ENCODE measurements around the gene APOLD1.
"Not testable (repeated sequence)": the region's sequence is repeated elsewhere in the genome, so short reads cannot be mapped to it uniquely, and the experiment has no call there.

APOLD1 gene, protein sequence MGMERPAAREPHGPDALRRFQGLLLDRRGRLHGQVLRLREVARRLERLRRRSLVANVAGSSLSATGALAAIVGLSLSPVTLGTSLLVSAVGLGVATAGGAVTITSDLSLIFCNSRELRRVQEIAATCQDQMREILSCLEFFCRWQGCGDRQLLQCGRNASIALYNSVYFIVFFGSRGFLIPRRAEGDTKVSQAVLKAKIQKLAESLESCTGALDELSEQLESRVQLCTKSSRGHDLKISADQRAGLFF

DNA sequence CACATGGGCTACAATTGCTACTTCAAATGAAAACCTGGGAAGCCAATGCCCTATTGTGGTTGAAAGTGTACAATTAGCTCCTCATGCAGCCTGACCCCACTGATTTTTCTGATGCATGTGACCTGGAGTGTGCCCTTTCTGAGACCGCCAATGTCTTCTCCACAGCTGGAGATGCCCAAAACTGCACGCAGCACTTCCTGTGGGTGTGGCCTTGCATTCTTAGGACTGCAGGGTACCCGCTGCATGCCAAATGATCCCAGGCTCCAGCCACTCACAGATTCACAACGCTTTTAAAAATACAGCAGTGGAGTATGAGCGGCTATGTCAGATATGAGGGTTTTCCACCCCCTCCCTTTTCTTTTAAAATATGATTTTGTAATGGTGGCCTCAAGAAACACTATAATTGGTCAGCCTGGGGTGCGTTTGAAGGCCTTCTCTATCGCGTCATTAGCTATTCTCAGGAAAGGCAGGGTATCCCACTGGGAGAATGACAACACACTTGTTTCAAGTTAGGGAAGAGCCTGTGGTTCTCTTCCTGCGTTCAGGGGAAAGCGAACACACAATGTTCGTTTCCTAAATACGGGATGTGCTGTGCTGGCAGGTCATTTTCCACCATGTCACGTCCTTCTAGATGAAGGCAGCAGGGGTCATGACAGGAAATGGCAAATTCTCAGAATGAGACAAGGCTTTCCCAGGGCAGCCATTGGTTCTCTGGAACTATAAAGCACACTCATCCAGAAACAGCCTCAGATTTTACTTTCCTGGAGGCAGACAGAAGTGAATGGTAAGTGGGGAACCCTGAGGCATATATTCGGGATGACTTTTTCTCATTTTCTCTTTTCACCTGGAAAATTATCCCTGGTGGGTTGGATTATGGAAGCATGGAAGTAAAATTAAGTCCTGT lies at the start of gene APOLD1:
Gene APOLD1 (plus strand): TSS at position 749 of the 904 bp plus-strand sequence. CDS start 33 bp downstream, at position 782.
- Mint-ChIP-seq H3K9me3 (no peaks in the 10 kb centered on the region), H3K36me3 (ENCODE audit: low read depth) (peaks cover 7% of the 10 kb centered on the region), H3K27me3 (ENCODE audit: low read depth) (no peaks in the 10 kb centered on the region), H3K4me3 (peak within 1 kb of the TSS; percentile 74), H3K27ac (peak within 1 kb of the TSS; percentile 36), H3K4me1 (ENCODE audit: low read depth) (peaks cover 39% of the 10 kb centered on the region)
- DNase-seq (ENCODE audit: low spot score) = no peak

DNA sequence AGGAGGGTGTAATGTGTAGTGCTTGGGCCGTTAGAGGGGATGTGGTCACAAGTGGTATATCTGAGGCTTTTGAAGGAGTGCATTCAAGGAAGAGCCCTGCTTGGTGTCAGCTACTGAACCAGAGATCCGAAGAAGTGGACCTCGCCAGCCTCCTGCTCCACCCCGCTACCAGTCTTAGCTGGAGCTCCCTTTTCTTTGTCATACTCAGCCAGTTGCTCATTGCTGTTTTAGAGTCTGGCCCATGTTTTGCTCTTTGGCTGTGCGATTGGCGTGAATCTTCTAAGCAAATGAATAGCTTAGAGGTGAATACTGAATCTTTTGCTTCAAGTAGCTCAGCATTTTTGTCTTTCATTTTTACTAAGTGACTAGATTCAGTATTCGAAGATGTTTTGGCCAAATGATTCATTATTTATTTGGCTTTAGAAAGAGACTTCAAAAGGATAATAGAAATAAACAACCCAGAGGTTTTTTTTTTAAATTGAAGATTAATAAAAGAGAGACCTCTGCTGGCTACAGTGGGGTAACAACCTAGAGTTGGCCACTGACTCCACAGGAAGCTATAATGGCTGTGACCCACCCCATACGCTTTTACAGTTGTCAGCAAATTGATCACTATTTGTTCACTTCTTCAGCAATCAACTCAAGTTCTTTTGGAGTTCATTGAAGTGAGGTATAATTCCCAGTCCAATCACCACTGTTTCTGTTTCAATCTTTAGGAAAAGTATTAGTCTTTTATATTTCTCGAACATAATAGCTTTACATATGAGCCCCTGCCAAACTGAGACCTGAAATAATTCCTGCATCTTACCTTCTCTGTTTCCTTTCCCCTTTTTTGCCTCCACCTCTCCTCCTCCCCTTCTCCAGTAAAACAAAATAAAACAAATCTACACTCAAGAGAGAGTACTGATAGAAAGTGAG lies 48.4 kb upstream of the APOLD1 start:
- Mint-ChIP-seq H3K4me3 (peak overlapping the region; percentile 79), H3K4me1 (ENCODE audit: low read depth) (peaks cover 60% of the 10 kb centered on the region), H3K9me3 (no peaks in the 10 kb centered on the region), H3K36me3 (ENCODE audit: low read depth) (peaks cover 34% of the 10 kb centered on the region), H3K27me3 (ENCODE audit: low read depth) (no peaks in the 10 kb centered on the region), H3K27ac (peak overlapping the region; percentile 93)
- peak; percentile 56 for DNase-seq (ENCODE audit: low spot score)

DNA sequence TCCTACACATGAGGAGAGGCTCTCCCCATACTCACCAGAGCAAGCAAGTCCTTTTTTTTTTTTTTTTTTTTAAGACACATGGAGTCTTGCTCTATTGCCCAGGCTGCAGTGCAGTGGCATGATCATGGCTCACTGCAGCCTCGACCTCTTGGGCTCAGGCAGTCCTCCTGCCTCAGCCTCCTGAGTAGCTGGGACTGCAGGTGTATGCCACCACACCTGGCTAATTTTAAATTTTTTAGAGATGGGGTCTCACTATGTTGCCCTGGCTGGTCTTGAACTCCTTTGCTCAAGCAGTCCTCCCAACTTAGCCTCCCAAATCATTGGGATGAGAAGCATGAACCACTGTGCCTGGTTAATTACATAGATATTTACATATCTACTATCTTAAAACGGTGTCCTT lies 47.3 kb upstream of the APOLD1 start:
- H3K27ac Mint-ChIP-seq = peak overlapping the region; percentile 93
- H3K27me3 Mint-ChIP-seq (ENCODE audit: low read depth); H3K9me3 Mint-ChIP-seq; H3K4me3 Mint-ChIP-seq; DNase-seq (ENCODE audit: low spot score): not testable (repeated sequence)
- peaks cover 62% of the 10 kb centered on the region for H3K4me1 Mint-ChIP-seq (ENCODE audit: low read depth)
- peaks cover 35% of the 10 kb centered on the region for H3K36me3 Mint-ChIP-seq (ENCODE audit: low read depth)

DNA sequence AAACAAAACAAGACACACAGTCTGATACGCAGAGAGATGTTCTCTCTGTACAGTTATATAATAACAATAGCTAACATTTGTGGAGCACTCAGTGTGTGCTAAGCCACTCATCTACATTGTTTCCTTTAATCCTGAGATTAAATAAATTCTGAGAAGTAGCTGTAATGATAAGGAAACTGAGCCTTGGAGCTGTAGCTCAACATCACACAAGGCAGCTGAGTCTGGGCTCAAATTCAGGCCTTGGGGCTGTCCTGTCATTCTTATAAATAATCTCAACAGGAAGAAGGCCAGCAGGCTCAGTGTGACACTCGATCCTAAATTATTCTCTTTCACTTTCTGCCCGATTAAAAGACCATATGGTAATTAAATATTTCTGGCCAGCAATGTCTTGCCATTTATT lies 43.8 kb upstream of the APOLD1 start:
- Mint-ChIP-seq H3K27ac (peak overlapping the region; percentile 49), H3K4me1 (ENCODE audit: low read depth) (peaks cover 39% of the 10 kb centered on the region), H3K27me3 (ENCODE audit: low read depth) (no peaks in the 10 kb centered on the region), H3K9me3 (no peaks in the 10 kb centered on the region), H3K36me3 (ENCODE audit: low read depth) (peaks cover 39% of the 10 kb centered on the region), H3K4me3 (peak overlapping the region; percentile 51)
- no peak for DNase-seq (ENCODE audit: low spot score)

DNA sequence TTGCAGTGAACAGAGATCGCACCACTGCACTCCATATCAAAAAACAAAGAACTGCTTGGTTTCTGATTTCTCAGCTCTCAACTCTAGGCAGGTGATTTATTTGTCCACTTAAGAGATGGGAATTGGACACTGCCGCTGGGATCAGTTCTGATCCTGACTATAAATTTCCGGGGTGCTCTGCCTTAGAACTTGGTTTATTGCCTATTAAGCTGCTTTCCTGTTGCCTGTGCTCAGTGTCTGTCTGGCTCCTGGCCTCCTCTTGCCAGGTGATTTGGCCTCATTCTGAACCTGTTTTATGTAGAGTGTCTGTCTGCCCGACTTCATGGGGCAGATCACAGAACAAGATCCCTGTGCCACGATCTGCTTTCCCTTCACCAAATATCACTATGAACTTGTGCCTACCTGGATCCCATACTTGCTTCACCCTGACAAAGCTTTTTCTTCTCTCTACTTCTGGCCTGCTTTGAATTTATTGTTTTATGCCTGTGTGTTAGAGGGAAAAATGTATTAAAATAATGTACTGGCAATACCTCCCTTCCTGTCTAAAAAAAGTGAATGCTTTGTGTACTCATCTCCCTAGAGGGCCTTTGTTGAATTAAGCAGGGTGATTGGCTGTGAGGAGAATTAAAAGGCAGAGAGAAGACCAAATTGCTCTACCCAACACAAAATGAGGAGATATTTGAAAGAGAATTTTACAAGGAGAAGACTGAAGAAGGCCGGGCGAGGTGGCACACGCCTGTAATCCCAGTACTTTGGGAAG lies 40.7 kb upstream of the APOLD1 start:
- Mint-ChIP-seq H3K4me1 (ENCODE audit: low read depth) (peaks cover 20% of the 10 kb centered on the region), H3K4me3 (no peak overlapping the region), H3K27me3 (ENCODE audit: low read depth) (no peaks in the 10 kb centered on the region), H3K9me3 (no peaks in the 10 kb centered on the region), H3K27ac (peak overlapping the region; percentile 2), H3K36me3 (ENCODE audit: low read depth) (peaks cover 47% of the 10 kb centered on the region)
- DNase-seq (ENCODE audit: low spot score) = no peak

DNA sequence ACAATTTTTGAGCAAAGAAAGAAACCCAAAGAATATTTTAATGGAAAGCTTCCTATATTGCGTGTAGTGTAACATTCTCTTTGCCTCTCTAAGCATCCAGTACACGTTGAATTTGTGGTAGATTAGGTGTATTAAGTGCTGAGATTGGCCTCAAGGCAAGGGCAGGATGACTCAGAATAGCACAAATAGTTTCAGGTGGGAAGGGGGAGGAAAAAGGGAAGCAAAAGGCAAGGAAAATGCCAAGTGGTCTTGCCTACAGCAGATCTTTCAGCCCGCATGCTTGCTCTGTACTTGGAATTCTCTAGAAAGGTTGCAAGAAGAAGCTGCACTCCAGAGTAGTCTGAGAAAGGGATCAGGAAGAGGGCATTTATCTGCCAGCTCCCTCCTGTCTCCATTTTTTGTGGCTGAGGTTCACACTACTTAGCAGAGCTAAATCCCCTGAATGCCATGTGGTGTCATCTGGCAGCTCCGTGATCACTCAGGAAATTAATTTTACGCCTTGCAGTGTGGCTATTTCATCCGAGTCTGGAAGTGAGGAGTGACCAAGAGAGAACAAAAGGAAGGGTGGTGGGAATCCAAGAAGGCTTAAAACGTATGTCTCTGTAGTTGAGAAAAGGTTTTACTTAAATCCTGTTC lies 39.8 kb upstream of the APOLD1 start:
- H3K27ac Mint-ChIP-seq = no peak overlapping the region

DNA sequence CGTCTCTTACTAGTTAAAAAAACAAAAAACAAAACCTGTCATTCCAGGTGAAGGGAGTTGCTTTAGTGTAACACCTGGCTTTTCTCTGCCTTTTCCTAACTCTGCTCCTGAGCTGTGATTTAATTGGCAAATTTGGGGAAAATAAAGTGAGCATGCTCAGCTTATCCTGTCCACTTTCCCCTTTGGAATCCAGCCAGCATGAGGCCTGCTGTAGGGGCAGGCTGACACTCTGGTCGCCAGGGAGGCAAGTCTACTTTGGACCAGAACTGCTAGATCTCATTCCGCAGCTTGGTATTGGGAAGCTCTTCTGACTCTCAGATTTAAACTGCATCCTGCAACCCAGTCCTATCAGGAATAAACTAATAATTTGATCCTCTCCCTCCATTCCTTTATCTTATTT lies 38.2 kb upstream of the APOLD1 start:
- DNase-seq (ENCODE audit: low spot score) = no peak
- Mint-ChIP-seq H3K9me3 (no peaks in the 10 kb centered on the region), H3K27me3 (ENCODE audit: low read depth) (no peaks in the 10 kb centered on the region), H3K4me3 (no peak overlapping the region), H3K36me3 (ENCODE audit: low read depth) (peaks cover 52% of the 10 kb centered on the region), H3K4me1 (ENCODE audit: low read depth) (peaks cover 7% of the 10 kb centered on the region), H3K27ac (no peak overlapping the region)

More for the DNA sequence above, 39.8 kb upstream of the APOLD1 start:
- Mint-ChIP-seq H3K9me3 (no peaks in the 10 kb centered on the region), H3K27me3 (ENCODE audit: low read depth) (no peaks in the 10 kb centered on the region), H3K36me3 (ENCODE audit: low read depth) (peaks cover 50% of the 10 kb centered on the region), H3K4me3 (no peak overlapping the region), H3K4me1 (ENCODE audit: low read depth) (peaks cover 17% of the 10 kb centered on the region)
- DNase-seq (ENCODE audit: low spot score) = no peak

DNA sequence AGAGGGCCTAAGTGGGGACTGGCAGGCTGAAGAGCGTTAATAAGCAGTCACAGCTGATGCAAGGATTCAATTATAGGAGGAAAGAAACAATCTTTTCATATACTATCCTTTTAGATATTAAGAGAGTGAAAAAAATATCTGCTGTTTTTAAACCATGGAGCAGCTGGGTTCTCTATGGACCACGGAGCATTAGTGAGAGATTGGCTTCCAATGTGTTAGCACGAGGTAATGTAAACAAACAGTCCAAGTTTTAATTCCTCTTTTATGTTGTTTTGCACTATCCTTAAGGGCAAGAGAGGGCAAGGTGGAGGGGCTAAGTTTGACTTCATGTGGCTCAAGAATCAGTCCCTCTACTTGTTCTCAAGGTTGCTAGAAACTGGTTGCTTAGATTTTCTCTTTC lies 37.4 kb upstream of the APOLD1 start:
- H3K4me1 Mint-ChIP-seq (ENCODE audit: low read depth) = peaks cover 3% of the 10 kb centered on the region
- DNase-seq (ENCODE audit: low spot score) = no peak
- H3K27ac Mint-ChIP-seq = no peak overlapping the region
- H3K36me3 Mint-ChIP-seq (ENCODE audit: low read depth) = peaks cover 56% of the 10 kb centered on the region
- H3K4me3 Mint-ChIP-seq = no peak overlapping the region
- H3K27me3 Mint-ChIP-seq (ENCODE audit: low read depth) = no peaks in the 10 kb centered on the region
- H3K9me3 Mint-ChIP-seq = no peaks in the 10 kb centered on the region

DNA sequence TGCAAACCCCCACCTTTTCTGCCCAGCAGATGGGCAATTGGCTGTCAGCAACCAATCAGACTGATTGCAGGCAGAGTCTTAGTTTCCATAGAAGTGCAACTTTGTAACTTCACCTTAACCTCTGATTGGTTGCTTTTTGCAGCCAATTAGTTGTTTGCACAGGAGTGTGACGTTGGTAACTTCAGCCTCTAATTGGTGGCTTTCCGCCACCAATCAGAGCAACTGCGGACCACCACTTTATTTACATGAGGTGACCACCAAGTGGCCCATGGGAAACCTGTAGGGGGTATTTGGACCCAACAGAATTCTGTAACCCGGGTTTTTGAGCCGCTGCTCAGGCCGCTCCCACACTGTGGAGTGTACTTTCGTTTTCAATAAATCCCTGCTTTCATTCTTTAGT lies 36.0 kb upstream of the APOLD1 start:
- no peaks in the 10 kb centered on the region for H3K27me3 Mint-ChIP-seq (ENCODE audit: low read depth)
- peaks cover 50% of the 10 kb centered on the region for H3K36me3 Mint-ChIP-seq (ENCODE audit: low read depth)
- no peak overlapping the region for H3K4me3 Mint-ChIP-seq
- peaks cover 2% of the 10 kb centered on the region for H3K4me1 Mint-ChIP-seq (ENCODE audit: low read depth)
- DNase-seq (ENCODE audit: low spot score) = no peak
- no peaks in the 10 kb centered on the region for H3K9me3 Mint-ChIP-seq
- no peak overlapping the region for H3K27ac Mint-ChIP-seq

DNA sequence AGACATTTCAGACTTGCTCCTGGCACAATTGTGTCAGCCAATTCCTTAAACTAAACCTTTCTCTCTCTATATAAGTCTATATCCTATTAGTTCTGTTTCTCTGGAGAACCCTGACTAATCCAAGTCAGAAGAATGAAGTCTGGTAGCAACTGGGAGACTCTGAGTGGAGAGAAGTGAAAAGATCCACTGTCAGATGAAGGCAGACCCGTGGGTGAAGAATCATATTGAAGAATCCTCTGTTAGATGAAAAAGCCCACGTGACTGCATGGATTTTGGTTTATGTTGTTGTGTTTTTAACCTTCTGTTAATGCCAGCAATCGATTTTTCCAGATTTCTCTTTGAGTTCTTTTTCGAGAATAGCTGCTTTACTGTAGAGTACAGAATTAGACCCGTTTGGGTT lies 29.5 kb upstream of the APOLD1 start:
- no peak overlapping the region for H3K4me3 Mint-ChIP-seq
- no peaks in the 10 kb centered on the region for H3K27me3 Mint-ChIP-seq (ENCODE audit: low read depth)
- H3K27ac Mint-ChIP-seq = no peak overlapping the region
- no peak for DNase-seq (ENCODE audit: low spot score)
- H3K4me1 Mint-ChIP-seq (ENCODE audit: low read depth) = peaks cover 2% of the 10 kb centered on the region
- no peaks in the 10 kb centered on the region for H3K9me3 Mint-ChIP-seq
- peaks cover 36% of the 10 kb centered on the region for H3K36me3 Mint-ChIP-seq (ENCODE audit: low read depth)

DNA sequence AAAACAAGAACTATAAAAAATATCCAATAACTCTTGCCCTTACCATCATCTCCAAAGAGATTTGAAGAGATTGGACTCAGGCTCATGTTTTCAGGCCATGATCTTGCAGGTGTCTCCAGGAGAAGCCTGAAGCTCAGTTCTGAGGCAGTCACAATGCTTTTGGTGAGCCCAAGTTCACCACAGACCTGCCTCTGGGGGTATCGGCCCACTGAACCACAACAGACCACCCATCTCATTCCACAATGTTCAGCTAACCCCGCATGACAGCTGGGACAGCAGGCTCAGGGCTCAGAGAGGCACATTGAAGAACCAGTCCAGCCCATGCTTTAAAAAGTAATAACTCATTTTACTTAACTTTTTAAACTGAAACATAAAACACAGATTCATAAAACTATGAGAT lies 28.3 kb upstream of the APOLD1 start:
- Mint-ChIP-seq H3K4me3 (no peak overlapping the region), H3K9me3 (peaks cover 4% of the 10 kb centered on the region), H3K4me1 (ENCODE audit: low read depth) (peaks cover 2% of the 10 kb centered on the region), H3K27ac (no peak overlapping the region), H3K36me3 (ENCODE audit: low read depth) (peaks cover 30% of the 10 kb centered on the region), H3K27me3 (ENCODE audit: low read depth) (no peaks in the 10 kb centered on the region)
- no peak for DNase-seq (ENCODE audit: low spot score)

DNA sequence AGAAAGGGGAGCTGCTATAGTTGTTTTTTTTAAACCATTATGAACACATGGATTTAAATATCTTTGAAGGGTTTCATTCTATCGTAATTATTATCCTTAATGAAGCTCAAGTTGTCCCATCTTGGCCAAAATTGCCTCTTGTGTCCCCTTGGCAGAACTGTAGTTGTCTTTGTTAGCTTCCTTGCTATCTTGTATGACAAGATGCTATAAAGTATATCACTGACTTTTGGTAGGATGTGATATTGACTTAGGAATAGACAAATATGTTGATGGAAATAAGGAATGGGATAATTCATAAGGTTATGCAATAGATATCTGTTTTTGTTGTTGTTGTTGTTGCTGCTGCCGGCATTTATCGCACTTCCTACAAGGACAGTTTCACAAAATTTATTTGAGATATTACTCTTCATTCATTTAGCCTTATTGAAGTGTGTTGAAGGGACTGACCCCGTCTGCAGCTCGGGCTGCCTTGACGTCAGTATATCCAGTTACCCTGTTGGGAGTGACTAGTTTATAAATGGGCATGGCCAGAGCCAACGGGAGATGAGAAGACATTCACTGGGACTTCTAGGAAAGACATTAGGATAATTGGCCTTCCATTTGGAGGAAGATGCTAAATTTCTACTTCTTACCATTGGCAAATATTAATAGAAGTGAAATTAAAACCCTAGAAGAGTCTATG lies 26.1 kb upstream of the APOLD1 start:
- Mint-ChIP-seq H3K27me3 (ENCODE audit: low read depth) (no peaks in the 10 kb centered on the region), H3K4me3 (no peak overlapping the region), H3K27ac (no peak overlapping the region), H3K9me3 (peaks cover 4% of the 10 kb centered on the region), H3K4me1 (ENCODE audit: low read depth) (peaks cover 2% of the 10 kb centered on the region), H3K36me3 (ENCODE audit: low read depth) (peaks cover 23% of the 10 kb centered on the region)
- DNase-seq (ENCODE audit: low spot score) = no peak

All from T-helper 2 cell treated with Interferon-gamma antibody and Interleukin-4, amounts not matched to agents 5 μg/mL and 100 μg/mL, for 36 hours (primary cell).